Omental fat pad (tissue), 4 donors: ENCODE data around the gene NPPA. TPM values are rescaled to one million over a fixed set of nuclear protein-coding genes. Genes with fewer than 3 reads are reported as not detected.
A peak's percentile ranks its signal among the peaks of the same experiment; 100 is the strongest.

Experiments used
- ATAC-seq: fragments of 150-250 bp; one replicate; pipeline ENCODE4 v1.9.1; 2016; ENCODE audit warnings: mild to moderate bottlenecking, moderate library complexity; ENCODE audit not compliant: low FRiP score
- DNase-seq: peaks from one replicate; pipeline ENCODE4 v3.0.0-alpha.2; 2019; ENCODE audit warnings: low spot score
- total RNA-seq, 4 donors: library from RNA; depleted of rRNA; stranded (reverse); fragments of >200 nt; gene quantifications; one replicate each; pipeline ENCODE4 v1.1.0, GENCODE V29; 2016
- TF ChIP-seq, protein P1 (sequence below), 3 donors: fragments of 450-650 bp; IDR thresholded peaks; one replicate each; pipeline ENCODE4 v1.5.1; 2016 to 2017; ENCODE audit warnings: antibody characterized with exemption in 3 of 3, mild to moderate bottlenecking in 3 of 3, moderate library complexity in 2 of 3

Gene NPPA
- total RNA-seq, 4 donors from 2014 or later, result not detected

- TF ChIP-seq, protein P1, sequence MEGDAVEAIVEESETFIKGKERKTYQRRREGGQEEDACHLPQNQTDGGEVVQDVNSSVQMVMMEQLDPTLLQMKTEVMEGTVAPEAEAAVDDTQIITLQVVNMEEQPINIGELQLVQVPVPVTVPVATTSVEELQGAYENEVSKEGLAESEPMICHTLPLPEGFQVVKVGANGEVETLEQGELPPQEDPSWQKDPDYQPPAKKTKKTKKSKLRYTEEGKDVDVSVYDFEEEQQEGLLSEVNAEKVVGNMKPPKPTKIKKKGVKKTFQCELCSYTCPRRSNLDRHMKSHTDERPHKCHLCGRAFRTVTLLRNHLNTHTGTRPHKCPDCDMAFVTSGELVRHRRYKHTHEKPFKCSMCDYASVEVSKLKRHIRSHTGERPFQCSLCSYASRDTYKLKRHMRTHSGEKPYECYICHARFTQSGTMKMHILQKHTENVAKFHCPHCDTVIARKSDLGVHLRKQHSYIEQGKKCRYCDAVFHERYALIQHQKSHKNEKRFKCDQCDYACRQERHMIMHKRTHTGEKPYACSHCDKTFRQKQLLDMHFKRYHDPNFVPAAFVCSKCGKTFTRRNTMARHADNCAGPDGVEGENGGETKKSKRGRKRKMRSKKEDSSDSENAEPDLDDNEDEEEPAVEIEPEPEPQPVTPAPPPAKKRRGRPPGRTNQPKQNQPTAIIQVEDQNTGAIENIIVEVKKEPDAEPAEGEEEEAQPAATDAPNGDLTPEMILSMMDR (IDR thresholded peaks at IDR 0.05), result no peak
- DNase-seq (no peak), ATAC-seq (no peak)
Observed at GRCh38 chr1:11842154-11843041, 5.2 kb downstream of the NPPA start.

- no peak for ATAC-seq
- TF ChIP-seq, protein P1 (IDR thresholded peaks at IDR 0.05), result no peak
- DNase-seq, result no peak
Observed at GRCh38 chr1:11841245-11842153, 6.1 kb downstream of the NPPA start.

- TF ChIP-seq, protein P1 (IDR thresholded peaks at IDR 0.05), result no peak
- DNase-seq (no peak), ATAC-seq (no peak)
Observed at GRCh38 chr1:11839727-11840705, 7.6 kb downstream of the NPPA start.

GRCh38 chr1:11838349-11839272 lies 9.0 kb downstream of the NPPA start:
- DNase-seq, result peak; percentile 46
- peak; percentile 79 for ATAC-seq
- TF ChIP-seq, protein P1 (IDR thresholded peaks at IDR 0.05), result peak in 1 of 3 donors; percentile 81

DNA sequence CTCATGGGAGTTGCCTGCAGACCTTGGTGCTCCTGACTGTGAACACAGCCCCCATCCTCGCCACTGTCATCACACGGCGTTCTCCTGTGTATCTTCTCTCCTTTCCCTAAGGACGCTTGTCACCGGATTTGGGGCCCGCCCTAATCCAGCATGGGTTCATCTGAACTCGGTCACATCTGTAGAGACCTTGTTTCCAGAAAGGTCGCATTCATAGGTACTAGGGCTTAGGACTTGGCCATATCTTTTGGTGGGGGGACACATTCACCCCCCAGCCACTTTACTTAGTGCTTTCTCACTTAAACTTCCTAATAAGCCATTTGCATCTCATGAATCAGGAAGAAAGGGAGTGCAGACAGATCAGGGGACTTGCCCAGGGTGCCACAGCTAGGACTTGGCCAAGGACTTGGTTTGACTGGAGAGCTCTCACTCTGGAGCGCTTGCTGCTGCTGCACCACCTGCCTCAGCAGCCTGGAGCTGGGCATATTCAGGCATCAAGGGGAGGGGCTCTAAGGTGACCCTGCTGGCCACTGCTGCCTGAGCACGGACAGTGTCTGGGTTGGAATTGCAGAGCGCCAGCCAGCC lies 9.7 kb downstream of the NPPA start:
- TF ChIP-seq, protein P1 (IDR thresholded peaks at IDR 0.05), result no peak
- ATAC-seq (no peak), DNase-seq (no peak)
